GM18502 (cell line): ENCODE results near the gene NUP107.
A peak's percentile ranks its signal among the peaks of the same experiment; 100 is the strongest.
"Not testable (repeated sequence)": the region's sequence is repeated elsewhere in the genome, so short reads cannot be mapped to it uniquely, and the experiment has no call there.

Experiments used
- ATAC-seq: cut with Tn5 transposase; IDR thresholded peaks from one replicate; pipeline ENCODE4 v1.9.1; 2021; ENCODE audit warnings: mild to moderate bottlenecking; ENCODE audit not compliant: unreplicated experiment, poor library complexity

Gene NUP107

GRCh38 chr12:68686595-68687521, at the start of gene NUP107:
Gene NUP107 (plus strand): TSS chr12:68686978. CDS start chr12:68687066, 88 bp downstream.
- ATAC-seq: peak; percentile 96

GRCh38 chr12:68637439-68637838, 49.3 kb upstream of the NUP107 start:
- not testable (repeated sequence) for ATAC-seq

GRCh38 chr12:68638171-68638570, 48.6 kb upstream of the NUP107 start:
- no peak for ATAC-seq

GRCh38 chr12:68638721-68639395, 47.9 kb upstream of the NUP107 start:
- ATAC-seq: no peak

- no peak for ATAC-seq
These were observed 47.4 kb upstream of the NUP107 start for GRCh38 chr12:68639396-68639767.

GRCh38 chr12:68641138-68641537, 45.6 kb upstream of the NUP107 start:
- peak; percentile 91 for ATAC-seq

- no peak for ATAC-seq
These were observed 40.3 kb upstream of the NUP107 start for GRCh38 chr12:68646484-68646883.

GRCh38 chr12:68647507-68647906, 39.3 kb upstream of the NUP107 start:
- ATAC-seq: no peak

GRCh38 chr12:68648179-68648578, 38.6 kb upstream of the NUP107 start:
- peak; percentile 79 for ATAC-seq

- ATAC-seq: no peak
These were observed 21.7 kb upstream of the NUP107 start for GRCh38 chr12:68665016-68665569.

- ATAC-seq: no peak
These were observed 19.5 kb upstream of the NUP107 start for GRCh38 chr12:68667291-68667690.

- no peak for ATAC-seq
These were observed 18.9 kb upstream of the NUP107 start for GRCh38 chr12:68667896-68668295.

- ATAC-seq: no peak
These were observed 15.6 kb upstream of the NUP107 start for GRCh38 chr12:68671179-68671578.

GRCh38 chr12:68673788-68674187, 13.0 kb upstream of the NUP107 start:
- no peak for ATAC-seq

GRCh38 chr12:68674376-68674775, 12.4 kb upstream of the NUP107 start:
- ATAC-seq: no peak

GRCh38 chr12:68675101-68675842, 11.5 kb upstream of the NUP107 start:
- ATAC-seq: no peak

- ATAC-seq: not testable (repeated sequence)
These were observed 9.9 kb upstream of the NUP107 start for GRCh38 chr12:68676854-68677253.

- ATAC-seq: peak; percentile 7
These were observed 550 bp upstream of the NUP107 start for GRCh38 chr12:68686262-68686594.

GRCh38 chr12:68695454-68695853, 8.7 kb downstream of the NUP107 start:
- no peak for ATAC-seq

GRCh38 chr12:68699486-68699885, 12.7 kb downstream of the NUP107 start:
- ATAC-seq: no peak

- ATAC-seq: no peak
These were observed 41.0 kb downstream of the NUP107 start for GRCh38 chr12:68727776-68728175.
